SK-N-SH treated with all-trans-retinoic acid at 6 μM for 48 hours (cell line): ENCODE results near the gene SMC1B.

Experiments used
- ARNTL ChIP-seq: fragments of 450-650 bp; formaldehyde crosslinking; IDR thresholded peaks from 2 replicates; pipeline ENCODE4 v1.5.0; 2020; ENCODE audit warnings: low read depth, mild to moderate bottlenecking, moderate library complexity, borderline replicate concordance
- BACH2 ChIP-seq: fragments of 250-450 bp; sonication (Bioruptor Pico); IDR thresholded peaks from 2 replicates; pipeline ENCODE4 v1.9.0; 2021; ENCODE audit warnings: mild to moderate bottlenecking, borderline replicate concordance
- CSDC2 ChIP-seq: fragments of 250-450 bp; sonication (Bioruptor Pico); IDR thresholded peaks from 2 replicates; pipeline ENCODE4 v1.5.0; 2020; ENCODE audit warnings: mild to moderate bottlenecking, moderate library complexity
- OSR1 ChIP-seq: fragments of 250-450 bp; sonication (Bioruptor Pico); IDR thresholded peaks from 2 replicates; pipeline ENCODE4 v1.8.0; 2022; ENCODE audit warnings: moderate library complexity, mild to moderate bottlenecking, inconsistent platforms
- RARB ChIP-seq: fragments of 250-450 bp; sonication (Bioruptor Pico); IDR thresholded peaks from 2 replicates; pipeline ENCODE4 v1.8.0; 2021; ENCODE audit warnings: mild to moderate bottlenecking, moderate library complexity
- ZNF70 ChIP-seq: fragments of 450-650 bp; formaldehyde crosslinking; IDR thresholded peaks from 2 replicates; pipeline ENCODE4 v1.5.0; 2020; ENCODE audit warnings: mild to moderate bottlenecking, moderate library complexity
- ZNF8 ChIP-seq: fragments of 450-650 bp; formaldehyde crosslinking; IDR thresholded peaks from 2 replicates; pipeline ENCODE4 v1.5.0; 2020; ENCODE audit warnings: mild to moderate bottlenecking, moderate library complexity
- TF ChIP-seq, protein P1 (sequence below): fragments of 250-450 bp; sonication (Bioruptor Pico); IDR thresholded peaks from 2 replicates; pipeline ENCODE4 v1.8.0; 2020; ENCODE audit warnings: mild to moderate bottlenecking, moderate library complexity, borderline replicate concordance

DNA sequence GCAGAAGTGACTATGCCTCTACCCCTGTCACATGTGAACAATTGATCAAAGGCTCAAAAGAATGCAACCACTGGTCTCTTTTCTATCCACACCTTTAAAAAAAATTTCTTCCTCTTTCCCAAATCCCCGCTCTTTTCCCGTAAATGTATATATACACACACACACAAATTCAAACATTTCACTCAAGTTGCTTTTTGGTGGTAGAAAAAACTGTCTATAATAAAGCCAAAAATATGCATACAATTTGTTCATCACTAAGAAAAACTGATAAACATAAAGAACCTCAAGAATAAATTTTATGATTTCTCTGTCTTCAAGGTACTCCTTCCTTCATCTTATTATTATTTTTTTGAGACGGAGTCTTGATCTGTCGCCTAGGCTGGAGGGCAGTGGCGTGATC lies 5.6 kb downstream of the SMC1B start:
- TF ChIP-seq, protein P1, sequence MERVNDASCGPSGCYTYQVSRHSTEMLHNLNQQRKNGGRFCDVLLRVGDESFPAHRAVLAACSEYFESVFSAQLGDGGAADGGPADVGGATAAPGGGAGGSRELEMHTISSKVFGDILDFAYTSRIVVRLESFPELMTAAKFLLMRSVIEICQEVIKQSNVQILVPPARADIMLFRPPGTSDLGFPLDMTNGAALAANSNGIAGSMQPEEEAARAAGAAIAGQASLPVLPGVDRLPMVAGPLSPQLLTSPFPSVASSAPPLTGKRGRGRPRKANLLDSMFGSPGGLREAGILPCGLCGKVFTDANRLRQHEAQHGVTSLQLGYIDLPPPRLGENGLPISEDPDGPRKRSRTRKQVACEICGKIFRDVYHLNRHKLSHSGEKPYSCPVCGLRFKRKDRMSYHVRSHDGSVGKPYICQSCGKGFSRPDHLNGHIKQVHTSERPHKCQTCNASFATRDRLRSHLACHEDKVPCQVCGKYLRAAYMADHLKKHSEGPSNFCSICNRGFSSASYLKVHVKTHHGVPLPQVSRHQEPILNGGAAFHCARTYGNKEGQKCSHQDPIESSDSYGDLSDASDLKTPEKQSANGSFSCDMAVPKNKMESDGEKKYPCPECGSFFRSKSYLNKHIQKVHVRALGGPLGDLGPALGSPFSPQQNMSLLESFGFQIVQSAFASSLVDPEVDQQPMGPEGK (CRISPR knock-in tag): no peak
- TF ChIP-seq RARB (CRISPR knock-in tag): no peak
- TF ChIP-seq OSR1 (CRISPR knock-in tag): no peak
- no peak for TF ChIP-seq ZNF70 (CRISPR knock-in tag)
- no peak for TF ChIP-seq ZNF8
- TF ChIP-seq BACH2: no peak
- TF ChIP-seq ARNTL: no peak
- no peak for TF ChIP-seq CSDC2 (CRISPR knock-in tag)
